Esophagus muscularis mucosa (tissue), 4 donors: ENCODE data around the gene FAM78B. TPM values are rescaled to one million over a fixed set of nuclear protein-coding genes. Genes with fewer than 3 reads are reported as not detected.

Experiments used
- DNase-seq: peaks from one replicate; pipeline ENCODE4 v3.0.0-alpha.2; 2017; ENCODE audit errors: extremely low spot score
- H3K27ac ChIP-seq, 4 donors: fragments of 200-600 bp; sonication (generic); replicated peaks in 1 of 4; 1 replicate in 3 of 4; 2 replicates in 1 of 4; pipeline ENCODE4 v1.5.1; 2016 to 2019; ENCODE audit warnings: mild to moderate bottlenecking in 1 of 4
- H3K27me3 ChIP-seq, 4 donors: fragments of 200-600 bp; sonication (generic); one replicate each; pipeline versions ENCODE4 v1.5.1 to v1.6.0; 2016 to 2019
- H3K36me3 ChIP-seq, 4 donors: fragments of 200-600 bp; sonication (generic); one replicate each; pipeline ENCODE4 v1.5.1; 2016 to 2019
- H3K4me1 ChIP-seq, 4 donors: fragments of 200-600 bp; sonication (generic); one replicate each; pipeline ENCODE4 v1.5.1; 2016 to 2019
- H3K4me3 ChIP-seq, 4 donors: fragments of 200-600 bp; sonication (generic); 1 replicate in 2 of 4; 2 replicates in 2 of 4; pipeline ENCODE4 v1.5.1; 2016 to 2019; ENCODE audit warnings: mild to moderate bottlenecking in 4 of 4, moderate library complexity in 1 of 4
- H3K9me3 ChIP-seq, 4 donors: fragments of 200-600 bp; sonication (generic); 1 replicate in 3 of 4; 2 replicates in 1 of 4; pipeline ENCODE4 v1.5.1; 2016 to 2019
- CTCF ChIP-seq, 3 experiments: fragments of 200-600 bp in 2 of 3; fragments of 450-650 bp in 1 of 3; sonication (generic) in 2 of 3; IDR thresholded peaks; one replicate each; pipeline ENCODE4 v1.5.1; 2017 to 2019; ENCODE audit warnings: antibody characterized with exemption in 3 of 3, mild to moderate bottlenecking in 2 of 3, moderate library complexity in 1 of 3
- EP300 ChIP-seq: sonication (generic); formaldehyde crosslinking; IDR thresholded peaks from one replicate; pipeline ENCODE4 v1.6.1; 2017; ENCODE audit warnings: antibody characterized with exemption
- POLR2A ChIP-seq: fragments of 450-650 bp; IDR thresholded peaks from one replicate; pipeline ENCODE4 v1.6.1; 2017; ENCODE audit warnings: antibody characterized with exemption, moderate library complexity, mild to moderate bottlenecking, low read depth
- POLR2AphosphoS5 ChIP-seq, 2 donors: sonication (generic); formaldehyde crosslinking; IDR thresholded peaks; one replicate each; pipeline ENCODE4 v1.6.1; 2017; ENCODE audit warnings: antibody characterized with exemption in 2 of 2
- whole genome bisulfite sequencing: methylation state at CpG from one replicate; pipeline ENCODE4 v1.1.5; 2018; 5-methylcytosine and 5-hydroxymethylcytosine counted together
- intact Hi-C: fragments of 100-400 bp; cut with DNase I; formaldehyde crosslinking; loops from one replicate; pipeline ENCODE4 v1.15.1; 2023
- total RNA-seq, 4 donors: library from RNA; depleted of rRNA; stranded (reverse); fragments of >200 nt; gene quantifications; one replicate each; pipeline versions ENCODE4 v1.1.0 to v1.2.1, GENCODE V29; 2016

Gene FAM78B
- total RNA-seq, 4 donors from 2014 or later = 0.50 to 2.0 (median 1.3) TPM

GRCh38 chr1:166136222-166136621 lies 30.6 kb downstream of the FAM78B start:
- Histone ChIP-seq H3K4me1 (no peaks in the 10 kb centered on the region), H3K27ac (no peak overlapping the region), H3K4me3 (no peak overlapping the region), H3K36me3 (no peaks in the 10 kb centered on the region), H3K9me3 (peaks cover 0 to 7% (median 2%) of the 10 kb centered on the region in 4 donors), H3K27me3 (no peaks in the 10 kb centered on the region)
- WGBS = 50% methylated on average over 3 of the region's 3 CpGs
- intact Hi-C loops = no loop called here
- no peak for DNase-seq
- TF ChIP-seq EP300 = no peak
- TF ChIP-seq POLR2A = no peak
- TF ChIP-seq POLR2AphosphoS5 (IDR thresholded peaks at IDR 0.05) = no peak
- no peak for TF ChIP-seq CTCF (IDR thresholded peaks at IDR 0.05)

- intact Hi-C loops = no loop called here
- Histone ChIP-seq H3K27ac (no peak overlapping the region), H3K4me3 (no peak overlapping the region), H3K27me3 (no peaks in the 10 kb centered on the region), H3K9me3 (peaks cover 0 to 7% (median 2%) of the 10 kb centered on the region in 4 donors), H3K4me1 (no peaks in the 10 kb centered on the region), H3K36me3 (peaks cover 0 to 5% (median 0%) of the 10 kb centered on the region in 4 donors)
- TF ChIP-seq CTCF (IDR thresholded peaks at IDR 0.05) (no peak), POLR2A (no peak), POLR2AphosphoS5 (IDR thresholded peaks at IDR 0.05) (no peak), EP300 (no peak)
- 92% methylated on average over 4 of the region's 4 CpGs for WGBS
- no peak for DNase-seq
These were observed 32.9 kb downstream of the FAM78B start for GRCh38 chr1:166133857-166134256.

GRCh38 chr1:166133276-166133841 lies 33.4 kb downstream of the FAM78B start:
- Histone ChIP-seq H3K36me3 (peaks cover 0 to 6% (median 0%) of the 10 kb centered on the region in 4 donors), H3K4me1 (no peaks in the 10 kb centered on the region), H3K9me3 (peaks cover 0 to 7% (median 2%) of the 10 kb centered on the region in 4 donors), H3K4me3 (no peak overlapping the region), H3K27ac (no peak overlapping the region), H3K27me3 (no peaks in the 10 kb centered on the region)
- 93% methylated on average over 7 of the region's 7 CpGs for WGBS
- intact Hi-C loops = no loop called here
- TF ChIP-seq POLR2AphosphoS5 (IDR thresholded peaks at IDR 0.05) (no peak), CTCF (IDR thresholded peaks at IDR 0.05) (peak in 1 of 3 experiments; percentile 11)
- no peak for DNase-seq

DNA sequence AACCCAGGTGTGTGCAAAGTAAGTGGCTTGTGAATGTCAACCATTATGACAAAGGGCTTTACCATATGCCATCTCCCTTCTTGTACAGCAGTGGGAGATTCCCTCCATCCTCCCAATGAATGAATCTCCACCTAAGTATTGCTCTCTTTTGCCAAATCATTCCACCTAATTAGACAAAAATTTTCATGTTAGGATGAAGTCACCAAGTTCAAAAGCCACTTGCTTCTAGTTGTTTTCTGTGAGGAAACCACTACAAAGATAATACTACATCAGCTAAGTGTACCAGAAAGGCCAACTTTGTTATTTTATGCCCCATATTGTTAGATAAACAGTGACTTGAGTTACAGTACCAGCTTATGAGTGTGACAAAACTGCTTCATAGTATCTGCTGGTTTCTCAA lies 34.3 kb downstream of the FAM78B start:
- intact Hi-C loops = no loop called here
- H3K9me3 ChIP-seq = peaks cover 0 to 7% (median 2%) of the 10 kb centered on the region in 4 donors
- no peak overlapping the region for H3K27ac ChIP-seq
- no peaks in the 10 kb centered on the region for H3K4me1 ChIP-seq
- no peak for DNase-seq
- TF ChIP-seq POLR2A (no peak), CTCF (IDR thresholded peaks at IDR 0.05) (no peak), POLR2AphosphoS5 (IDR thresholded peaks at IDR 0.05) (no peak), EP300 (no peak)
- peaks cover 0 to 6% (median 0%) of the 10 kb centered on the region in 4 donors for H3K36me3 ChIP-seq
- no peaks in the 10 kb centered on the region for H3K27me3 ChIP-seq
- H3K4me3 ChIP-seq = no peak overlapping the region

- intact Hi-C loops = no loop called here
- DNase-seq = no peak
- Histone ChIP-seq H3K4me3 (no peak overlapping the region), H3K9me3 (peaks cover 0 to 7% (median 2%) of the 10 kb centered on the region in 4 donors), H3K27me3 (no peaks in the 10 kb centered on the region), H3K27ac (no peak overlapping the region), H3K36me3 (peaks cover 0 to 6% (median 0%) of the 10 kb centered on the region in 4 donors), H3K4me1 (no peaks in the 10 kb centered on the region)
- WGBS = 93% methylated on average over 3 of the region's 3 CpGs
- TF ChIP-seq POLR2AphosphoS5 (IDR thresholded peaks at IDR 0.05) (no peak), POLR2A (no peak), CTCF (IDR thresholded peaks at IDR 0.05) (no peak), EP300 (no peak)
These were observed 37.8 kb downstream of the FAM78B start for GRCh38 chr1:166129006-166129405.
